ENCODE measurements around the gene ARHGAP22. TPM values are rescaled to one million over a fixed set of nuclear protein-coding genes. Genes with fewer than 3 reads are reported as not detected.

The ARHGAP22 gene
- total RNA-seq, 1 donor from 2014 or later, result 86.3 TPM

DNA sequence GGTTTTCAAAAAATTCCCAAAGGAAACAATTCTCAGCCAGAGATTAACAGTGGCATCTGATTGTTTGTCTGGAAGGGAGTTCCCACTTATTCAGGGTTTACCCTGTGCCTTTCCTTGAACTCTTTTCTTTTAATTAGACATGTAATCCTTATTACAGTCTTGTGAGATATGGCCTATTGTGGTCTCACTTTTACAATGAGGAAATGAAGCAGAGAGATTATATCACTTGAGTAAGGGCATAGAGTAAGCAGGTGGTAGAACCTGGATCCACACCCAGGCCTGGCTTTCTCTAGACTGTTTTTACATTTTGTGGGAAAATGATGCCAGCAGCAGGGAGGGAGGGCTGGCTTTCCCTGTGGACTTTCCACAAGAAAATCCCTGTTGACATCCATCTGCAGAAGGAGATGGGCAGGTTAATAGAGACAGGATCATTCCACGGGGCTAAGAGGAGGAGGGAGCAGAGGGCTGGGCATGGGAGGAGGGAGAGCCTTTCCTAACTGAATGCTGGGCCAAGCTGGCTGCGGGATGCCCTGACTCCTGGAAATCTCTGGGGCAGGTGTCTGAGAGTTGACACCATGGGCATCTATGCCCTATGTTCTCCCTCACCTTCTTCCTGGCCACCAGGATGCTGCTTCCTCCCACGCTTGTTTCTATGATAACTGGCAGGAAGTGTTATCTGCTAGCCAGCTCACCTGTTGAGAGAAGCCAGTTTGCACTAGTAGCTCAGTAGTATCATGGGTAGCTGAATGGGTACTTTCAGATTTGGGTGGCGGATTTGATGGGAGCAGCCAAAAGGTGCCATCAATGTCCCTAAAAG, 28.7 kb upstream of the ARHGAP22 start:
- no peak for DNase-seq (ENCODE audit: low read depth, low spot score)

DNA sequence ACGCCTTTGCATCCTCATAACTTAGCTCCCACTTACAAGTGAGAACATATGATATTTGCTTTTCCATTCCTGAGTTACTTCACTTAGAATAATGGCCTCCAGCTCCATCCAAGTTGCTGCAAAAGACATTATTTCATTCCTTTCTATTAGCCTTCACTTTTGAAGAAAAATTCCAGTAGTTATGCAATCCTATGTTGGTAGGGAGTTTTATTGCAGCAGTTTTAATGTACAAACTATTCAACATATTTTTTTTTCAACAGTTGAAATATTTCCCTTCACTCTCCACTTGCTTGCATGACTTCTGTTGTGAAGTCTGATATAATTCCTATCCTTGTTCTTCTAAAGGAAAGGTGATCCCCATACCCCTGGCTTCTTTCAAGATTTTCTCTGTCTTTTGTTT, 27.3 kb upstream of the ARHGAP22 start:
- no peak for DNase-seq (ENCODE audit: low read depth, low spot score)

- DNase-seq (ENCODE audit: low read depth, low spot score), result no peak
These were observed 23.2 kb upstream of the ARHGAP22 start for GRCh38 chr10:48627984-48628609.

- no peak for DNase-seq (ENCODE audit: low read depth, low spot score)
These were observed 22.3 kb upstream of the ARHGAP22 start for GRCh38 chr10:48626986-48627731.

- no peak for DNase-seq (ENCODE audit: low read depth, low spot score)
These were observed 21.6 kb upstream of the ARHGAP22 start for GRCh38 chr10:48626447-48626846.

DNA sequence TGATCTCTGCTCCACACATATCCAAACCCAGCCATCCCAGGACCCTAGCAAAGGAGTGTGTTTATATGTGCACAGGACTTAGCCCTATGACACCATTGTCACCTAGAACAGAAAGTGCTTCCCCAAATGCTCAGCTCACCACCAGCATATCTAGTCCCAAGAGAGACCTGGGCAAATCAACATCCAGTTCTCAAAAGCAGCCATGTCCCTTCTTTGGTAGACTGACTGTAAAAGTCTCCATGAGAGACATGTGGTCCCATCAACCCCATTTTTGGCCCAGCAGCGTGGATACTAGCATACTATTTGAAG, 20.9 kb upstream of the ARHGAP22 start:
- no peak for DNase-seq (ENCODE audit: low read depth, low spot score)

GRCh38 chr10:48623607-48624132, 18.8 kb upstream of the ARHGAP22 start:
- no peak for DNase-seq (ENCODE audit: low read depth, low spot score)

- no peak for DNase-seq (ENCODE audit: low read depth, low spot score)
These were observed 18.1 kb upstream of the ARHGAP22 start for GRCh38 chr10:48623009-48623408.

- DNase-seq (ENCODE audit: low read depth, low spot score), result no peak
These were observed 15.8 kb upstream of the ARHGAP22 start for GRCh38 chr10:48620719-48621118.

GRCh38 chr10:48616436-48616835, 11.6 kb upstream of the ARHGAP22 start:
- DNase-seq (ENCODE audit: low read depth, low spot score), result no peak

GRCh38 chr10:48614481-48615390, 9.9 kb upstream of the ARHGAP22 start:
- DNase-seq (ENCODE audit: low read depth, low spot score), result no peak

DNA sequence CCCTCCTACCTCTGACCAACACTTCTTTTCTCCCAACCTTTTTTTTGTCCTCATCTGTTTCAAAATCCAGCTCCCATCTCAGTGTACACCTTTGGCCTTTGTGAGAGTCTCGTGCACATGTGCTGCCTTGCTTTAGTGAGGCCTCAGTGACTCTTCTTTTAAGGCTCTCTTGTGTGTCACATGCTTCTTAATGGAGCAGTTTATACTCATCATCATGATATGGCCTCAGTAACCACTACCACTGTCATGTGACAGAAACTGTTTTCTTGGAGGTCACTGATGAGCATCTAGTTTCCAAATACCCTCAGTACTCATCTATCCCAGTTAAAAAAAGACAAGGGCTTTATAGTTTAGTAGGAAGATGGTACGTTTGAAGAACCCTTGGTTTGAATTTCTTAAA, 8.1 kb upstream of the ARHGAP22 start:
- no peak for DNase-seq (ENCODE audit: low read depth, low spot score)

DNA sequence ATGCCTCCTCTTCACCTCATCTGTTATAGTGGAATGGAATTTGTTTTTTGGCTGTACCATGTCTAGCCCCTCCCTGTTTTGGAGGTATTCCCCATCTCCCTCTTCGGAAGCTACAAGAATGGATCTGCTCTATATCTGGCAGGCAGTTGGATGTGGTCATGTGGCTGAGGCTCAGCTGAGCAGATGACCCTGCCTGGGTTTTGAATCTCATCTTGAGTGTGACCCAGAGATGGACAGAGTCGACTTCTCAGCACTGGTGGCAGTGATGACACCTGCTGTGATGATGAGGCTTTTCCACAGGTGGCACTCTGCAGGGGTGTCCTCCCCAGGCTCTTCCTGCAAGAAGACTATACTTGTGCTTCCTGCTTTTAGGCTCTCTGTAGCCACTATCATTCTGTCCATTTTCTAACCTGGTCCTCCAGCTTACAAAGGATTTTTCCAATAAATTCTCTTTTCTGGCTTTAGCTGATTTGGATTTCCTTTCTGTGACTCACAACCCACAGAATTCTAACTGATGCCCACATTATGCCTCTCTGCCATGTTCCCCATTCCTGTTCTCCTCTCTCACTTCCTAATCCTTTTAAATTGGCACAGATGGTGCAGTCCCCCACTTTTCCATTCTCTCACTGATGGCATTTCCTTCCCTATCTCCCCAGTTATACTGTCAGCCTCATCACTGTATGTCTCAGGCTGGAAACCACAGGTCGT, 7.5 kb upstream of the ARHGAP22 start:
- no peak for DNase-seq (ENCODE audit: low read depth, low spot score)

DNA sequence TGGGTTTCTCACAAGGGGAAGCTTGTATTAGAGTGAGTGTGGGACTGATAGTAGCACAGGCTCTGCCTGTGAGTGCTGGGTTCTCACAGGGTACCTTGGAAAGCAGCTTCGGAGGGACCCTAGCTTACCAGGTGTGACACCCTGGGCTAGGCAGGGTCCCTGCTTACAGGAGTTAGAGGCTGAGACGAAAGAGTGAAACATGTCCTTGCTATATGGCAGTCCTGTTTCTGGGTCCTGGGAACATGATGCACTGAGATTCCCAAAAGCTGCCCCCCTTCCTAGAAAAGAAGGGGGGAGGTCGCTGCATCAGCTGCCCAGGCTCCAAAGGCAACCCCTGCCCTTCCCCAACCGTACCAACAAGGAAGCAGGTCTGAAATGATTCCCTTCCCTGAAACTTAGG, 6.3 kb upstream of the ARHGAP22 start:
- DNase-seq (ENCODE audit: low read depth, low spot score), result no peak

- DNase-seq (ENCODE audit: low read depth, low spot score), result no peak
These were observed 5.8 kb upstream of the ARHGAP22 start for GRCh38 chr10:48610585-48611093.

GRCh38 chr10:48609899-48610584, 5.2 kb upstream of the ARHGAP22 start:
- no peak for DNase-seq (ENCODE audit: low read depth, low spot score)

- no peak for DNase-seq (ENCODE audit: low read depth, low spot score)
These were observed 4.6 kb upstream of the ARHGAP22 start for GRCh38 chr10:48609441-48609840.

DNA sequence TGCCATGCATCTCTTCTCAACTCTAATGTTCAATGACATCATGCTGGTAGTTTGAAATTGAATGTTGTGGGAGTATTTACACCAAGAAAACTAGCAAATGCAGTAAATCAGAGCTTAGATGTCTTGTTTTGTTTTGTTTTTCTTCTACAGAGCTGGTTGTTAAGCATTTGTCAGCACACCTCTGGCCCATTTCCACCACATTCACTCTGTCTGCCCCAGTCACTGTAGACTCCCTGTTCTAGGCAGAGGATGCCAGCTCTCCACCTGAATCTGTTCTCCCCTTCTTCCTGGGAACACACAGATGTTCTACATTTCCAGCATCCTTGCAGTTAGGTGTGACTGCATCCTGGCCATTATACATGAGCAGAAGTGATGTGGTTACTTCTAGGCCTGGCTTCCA, 4.1 kb upstream of the ARHGAP22 start:
- no peak for DNase-seq (ENCODE audit: low read depth, low spot score)

DNA sequence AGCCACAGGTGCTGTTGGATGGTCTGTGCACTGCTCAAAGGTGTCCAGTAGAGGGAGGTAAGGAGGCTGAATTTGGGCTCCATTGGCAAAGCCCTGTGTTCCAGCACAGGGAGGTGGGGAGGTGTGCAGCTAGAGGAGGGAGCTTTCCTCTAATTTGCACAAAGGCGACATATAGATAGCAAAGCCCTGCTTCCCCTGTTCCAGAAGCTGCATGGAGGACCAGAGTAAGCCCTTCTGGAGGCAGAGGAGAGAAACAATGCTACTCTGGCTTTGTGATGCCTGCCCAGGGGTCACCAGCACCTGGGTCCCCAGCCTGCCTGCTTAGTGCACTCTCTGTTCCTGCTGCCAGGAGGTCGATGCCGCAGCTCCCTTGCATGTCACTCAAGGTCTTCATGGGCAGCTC, 3.4 kb upstream of the ARHGAP22 start:
- no peak for DNase-seq (ENCODE audit: low read depth, low spot score)

Measured in pulmonary artery endothelial cell (primary cell).